Measurements from ENCODE around the gene VAV3.

GRCh38 chr1:107648071-107648470 is 316.9 kb downstream of the VAV3 start:
- no peak for TF ChIP-seq CTCF (conservative IDR thresholded peaks at IDR 0.05; ENCODE audit: low read length)
- TF ChIP-seq EZH2phosphoT487 (IDR thresholded peaks at IDR 0.05; ENCODE audit: borderline replicate concordance, low read depth, low read length) = no peak

Measured in OCI-LY7 (cell line).